ENCODE data around the gene RFX3.

DNA sequence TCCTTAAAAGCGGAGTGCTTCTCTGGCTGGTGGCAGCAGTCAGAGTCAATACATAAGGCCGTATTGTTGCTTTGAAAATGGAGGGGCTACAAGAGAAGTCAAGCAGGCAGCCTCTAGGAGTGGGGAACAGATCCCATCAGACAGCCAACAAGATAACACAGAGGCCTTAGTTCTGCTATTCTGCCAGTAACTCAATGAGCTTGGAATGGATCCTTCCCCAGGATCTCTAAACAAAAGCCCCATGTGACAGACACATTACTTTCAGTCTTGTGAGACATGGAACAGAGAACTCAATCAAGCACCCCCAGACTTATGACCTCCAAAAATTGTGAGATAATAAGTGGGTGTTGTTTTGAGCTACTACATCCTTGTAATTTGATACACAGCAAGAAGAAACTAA lies 158.6 kb downstream of the RFX3 start:
- TF ChIP-seq, protein P1, sequence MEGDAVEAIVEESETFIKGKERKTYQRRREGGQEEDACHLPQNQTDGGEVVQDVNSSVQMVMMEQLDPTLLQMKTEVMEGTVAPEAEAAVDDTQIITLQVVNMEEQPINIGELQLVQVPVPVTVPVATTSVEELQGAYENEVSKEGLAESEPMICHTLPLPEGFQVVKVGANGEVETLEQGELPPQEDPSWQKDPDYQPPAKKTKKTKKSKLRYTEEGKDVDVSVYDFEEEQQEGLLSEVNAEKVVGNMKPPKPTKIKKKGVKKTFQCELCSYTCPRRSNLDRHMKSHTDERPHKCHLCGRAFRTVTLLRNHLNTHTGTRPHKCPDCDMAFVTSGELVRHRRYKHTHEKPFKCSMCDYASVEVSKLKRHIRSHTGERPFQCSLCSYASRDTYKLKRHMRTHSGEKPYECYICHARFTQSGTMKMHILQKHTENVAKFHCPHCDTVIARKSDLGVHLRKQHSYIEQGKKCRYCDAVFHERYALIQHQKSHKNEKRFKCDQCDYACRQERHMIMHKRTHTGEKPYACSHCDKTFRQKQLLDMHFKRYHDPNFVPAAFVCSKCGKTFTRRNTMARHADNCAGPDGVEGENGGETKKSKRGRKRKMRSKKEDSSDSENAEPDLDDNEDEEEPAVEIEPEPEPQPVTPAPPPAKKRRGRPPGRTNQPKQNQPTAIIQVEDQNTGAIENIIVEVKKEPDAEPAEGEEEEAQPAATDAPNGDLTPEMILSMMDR (IDR thresholded peaks at IDR 0.05; ENCODE audit: extremely low read depth in 1 of 2, insufficient read depth in 1 of 2, low read depth in 1 of 2, low read length in 2 of 2), result no peak
- TF ChIP-seq POLR2A (IDR thresholded peaks at IDR 0.05; ENCODE audit: low read depth, low read length) (no peak), FOS (IDR thresholded peaks at IDR 0.05; ENCODE audit: borderline replicate concordance, insufficient read depth, low read length) (no peak), EZH2 (IDR thresholded peaks at IDR 0.05; ENCODE audit: borderline replicate concordance, low read depth, low read length, severe bottlenecking) (no peak)
